ENCODE measurements around the gene RAD51D.

- TF ChIP-seq CTCF (conservative IDR thresholded peaks at IDR 0.05; ENCODE audit: low read depth, low read length): no peak
- no peak for TF ChIP-seq EZH2 (IDR thresholded peaks at IDR 0.05; ENCODE audit: borderline replicate concordance, low read depth, low read length, poor library complexity, severe bottlenecking)
These were observed 21.9 kb downstream of the RAD51D start for GRCh38 chr17:35097776-35098175.

Data from A673 (cell line).